SKM-1 treated with dmso at 0.1 percent for 144 hours (cell line): Measurements from ENCODE around the gene HHIPL1.

Experiments used
- DNase-seq: peaks from one replicate; lab custom pipeline; 2025; ENCODE audit not compliant: unreplicated experiment; lab: John Stamatoyannopoulos, UW

The HHIPL1 gene

GRCh38 chr14:99673305-99674063, 28.6 kb downstream of the HHIPL1 start:
- no peak for DNase-seq

- no peak for DNase-seq
These were observed 29.2 kb downstream of the HHIPL1 start for GRCh38 chr14:99674064-99674650.

GRCh38 chr14:99674776-99675381, 29.9 kb downstream of the HHIPL1 start:
- DNase-seq = no peak

- no peak for DNase-seq
These were observed 30.5 kb downstream of the HHIPL1 start for GRCh38 chr14:99675382-99675835.

GRCh38 chr14:99675951-99676350, 31.0 kb downstream of the HHIPL1 start:
- DNase-seq = no peak

GRCh38 chr14:99676657-99677056, 31.7 kb downstream of the HHIPL1 start:
- no peak for DNase-seq

GRCh38 chr14:99677231-99678140, 32.6 kb downstream of the HHIPL1 start:
- no peak for DNase-seq

GRCh38 chr14:99678198-99678597, 33.3 kb downstream of the HHIPL1 start:
- no peak for DNase-seq

GRCh38 chr14:99679111-99679510, 34.2 kb downstream of the HHIPL1 start:
- no peak for DNase-seq

GRCh38 chr14:99679543-99679942, 34.6 kb downstream of the HHIPL1 start:
- DNase-seq = no peak

- DNase-seq = no peak
These were observed 35.1 kb downstream of the HHIPL1 start for GRCh38 chr14:99679996-99680395.

- DNase-seq = no peak
These were observed 36.3 kb downstream of the HHIPL1 start for GRCh38 chr14:99681101-99681831.

- DNase-seq = no peak
These were observed 36.9 kb downstream of the HHIPL1 start for GRCh38 chr14:99681832-99682148.

GRCh38 chr14:99682809-99683618, 38.1 kb downstream of the HHIPL1 start:
- no peak for DNase-seq

GRCh38 chr14:99683619-99684409, 38.9 kb downstream of the HHIPL1 start, which contains the start of gene CYP46A1:
Gene CYP46A1, plus strand, starts transcription at chr14:99684298. Its CDS starts 120 bp downstream, at chr14:99684418.
- peak; percentile 87 for DNase-seq

- DNase-seq = no peak
These were observed 39.5 kb downstream of the HHIPL1 start for GRCh38 chr14:99684410-99684934.

- DNase-seq = no peak
These were observed 40.2 kb downstream of the HHIPL1 start for GRCh38 chr14:99685151-99685591.

- DNase-seq = no peak
These were observed 40.7 kb downstream of the HHIPL1 start for GRCh38 chr14:99685596-99685995.
